ENCODE data around the gene CDH13.
A peak's percentile ranks its signal among the peaks of the same experiment; 100 is the strongest.

CDH13 gene

GRCh38 chr16:82756283-82756599 is 129.5 kb downstream of the CDH13 start:
- H3K4me3 ChIP-seq (ENCODE audit: low read length), result no peak overlapping the region
- DNase-seq (ENCODE audit: low read depth), result no peak
- no peak for TF ChIP-seq CTCF (conservative IDR thresholded peaks at IDR 0.05; ENCODE audit: low read length)

GRCh38 chr16:82758406-82758805 is 131.6 kb downstream of the CDH13 start:
- DNase-seq (ENCODE audit: low read depth), result no peak
- no peak overlapping the region for H3K4me3 ChIP-seq (ENCODE audit: low read length)
- no peak for TF ChIP-seq CTCF (conservative IDR thresholded peaks at IDR 0.05; ENCODE audit: low read length)

- no peak for TF ChIP-seq CTCF (conservative IDR thresholded peaks at IDR 0.05; ENCODE audit: low read length)
Measured at GRCh38 chr16:82758904-82759303, 132.1 kb downstream of the CDH13 start.

GRCh38 chr16:82761236-82761635 is 134.5 kb downstream of the CDH13 start:
- DNase-seq (ENCODE audit: low read depth), result peak; percentile 74
- no peak overlapping the region for H3K4me3 ChIP-seq (ENCODE audit: low read length)
- no peak for TF ChIP-seq CTCF (conservative IDR thresholded peaks at IDR 0.05; ENCODE audit: low read length)

More at GRCh38 chr16:82758904-82759303, 132.1 kb downstream of the CDH13 start:
- no peak overlapping the region for H3K4me3 ChIP-seq (ENCODE audit: low read length)
- no peak for DNase-seq (ENCODE audit: low read depth)

- H3K4me3 ChIP-seq (ENCODE audit: low read length), result peak overlapping the region; percentile 23
- TF ChIP-seq CTCF (conservative IDR thresholded peaks at IDR 0.05; ENCODE audit: low read length), result no peak
- DNase-seq (ENCODE audit: low read depth), result no peak
Measured at GRCh38 chr16:82761858-82762257, 135.1 kb downstream of the CDH13 start.

GRCh38 chr16:82763371-82763770 is 136.6 kb downstream of the CDH13 start:
- DNase-seq (ENCODE audit: low read depth), result no peak
- no peak for TF ChIP-seq CTCF (conservative IDR thresholded peaks at IDR 0.05; ENCODE audit: low read length)
- no peak overlapping the region for H3K4me3 ChIP-seq (ENCODE audit: low read length)

GRCh38 chr16:82767198-82767597 is 140.4 kb downstream of the CDH13 start:
- DNase-seq (ENCODE audit: low read depth), result no peak
- no peak overlapping the region for H3K4me3 ChIP-seq (ENCODE audit: low read length)
- TF ChIP-seq CTCF (conservative IDR thresholded peaks at IDR 0.05; ENCODE audit: low read length), result no peak
